Raji (cell line): ENCODE data around the gene NXPH4.

Experiments
- POLR2A ChIP-seq: IDR thresholded peaks from 2 replicates; pipeline ENCODE4 v1.6.1; 2011; ENCODE audit warnings: low read depth, low read length, control low read depth; ENCODE audit not compliant: insufficient read depth

The NXPH4 gene

GRCh38 chr12:57236925-57237595, 20.5 kb downstream of the NXPH4 start:
- no peak for TF ChIP-seq POLR2A

- TF ChIP-seq POLR2A: 0 out of 2 replicates have a peak, but pooled peaks have one; percentile 14
Observed at GRCh38 chr12:57237596-57237931, 21.0 kb downstream of the NXPH4 start.

GRCh38 chr12:57237932-57238853, 21.6 kb downstream of the NXPH4 start:
- TF ChIP-seq POLR2A: no peak

GRCh38 chr12:57238854-57239554, 22.4 kb downstream of the NXPH4 start:
- peak; percentile 65 for TF ChIP-seq POLR2A

- peak; percentile 35; the same call in 1 of the 2 replicates for TF ChIP-seq POLR2A
Observed at GRCh38 chr12:57239587-57240065, 23.0 kb downstream of the NXPH4 start.

- peak; percentile 87 for TF ChIP-seq POLR2A
Observed at GRCh38 chr12:57240066-57240921, 23.7 kb downstream of the NXPH4 start.

- TF ChIP-seq POLR2A: no peak
Observed at GRCh38 chr12:57240926-57241401, 24.4 kb downstream of the NXPH4 start.

- TF ChIP-seq POLR2A: no peak
Observed at GRCh38 chr12:57241402-57242310, 25.1 kb downstream of the NXPH4 start.

- TF ChIP-seq POLR2A: no peak
Observed at GRCh38 chr12:57242329-57242690, 25.7 kb downstream of the NXPH4 start.

GRCh38 chr12:57242691-57243454, 26.3 kb downstream of the NXPH4 start:
- TF ChIP-seq POLR2A: peak; percentile 95

- TF ChIP-seq POLR2A: peak; percentile 21; the same call in 1 of the 2 replicates
Observed at GRCh38 chr12:57243521-57244311, 27.1 kb downstream of the NXPH4 start.

GRCh38 chr12:57244312-57244696, 27.7 kb downstream of the NXPH4 start:
- no peak for TF ChIP-seq POLR2A
